Mucosa of stomach (tissue), 1 donor: ENCODE measurements around the gene ALG2.
"Not testable (repeated sequence)": the region's sequence is repeated elsewhere in the genome, so short reads cannot be mapped to it uniquely, and the experiment has no call there.

Experiments used
- H3K27me3 ChIP-seq: one replicate; pipeline ENCODE4 v1.7.0; 2013; ENCODE audit warnings: mild to moderate bottlenecking, low read length; ENCODE audit not compliant: control insufficient read depth, insufficient read depth
- H3K36me3 ChIP-seq: one replicate; pipeline ENCODE4 v1.7.0; 2013; ENCODE audit warnings: low read length; ENCODE audit not compliant: control insufficient read depth, insufficient read depth
- H3K4me1 ChIP-seq: one replicate; pipeline ENCODE4 v1.7.0; 2013; ENCODE audit warnings: mild to moderate bottlenecking, low read length; ENCODE audit not compliant: control insufficient read depth, insufficient read depth
- H3K4me3 ChIP-seq: one replicate; pipeline ENCODE4 v1.7.0; 2013; ENCODE audit warnings: low read length
- H3K9ac ChIP-seq: one replicate; pipeline ENCODE4 v1.7.0; 2013; ENCODE audit warnings: mild to moderate bottlenecking, low read length, moderate library complexity
- H3K9me3 ChIP-seq: one replicate; pipeline ENCODE4 v1.7.0; 2013; ENCODE audit warnings: mild to moderate bottlenecking, low read length, moderate library complexity; ENCODE audit not compliant: control insufficient read depth
- donor health status: Pancreatic carcinoma.

ALG2 gene

DNA sequence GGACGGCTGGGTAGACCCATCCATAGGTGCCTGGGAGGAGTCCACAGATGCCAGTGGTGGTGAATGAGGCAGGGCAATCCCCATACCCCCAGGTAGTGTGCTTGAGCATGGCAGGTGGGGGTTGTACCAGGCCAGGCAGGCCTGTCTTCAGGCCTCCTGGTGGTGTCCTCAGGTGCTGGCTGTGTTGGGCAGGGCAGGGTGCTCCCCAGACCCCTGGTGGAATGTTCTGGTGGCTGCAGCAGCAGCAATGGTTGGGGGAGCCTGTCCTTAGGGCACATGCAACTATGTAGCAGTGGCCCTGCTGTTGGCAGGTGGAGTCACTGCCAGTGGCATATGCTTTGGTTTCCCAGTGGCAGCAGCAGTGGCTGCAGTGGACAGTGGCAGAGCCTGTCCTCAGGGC lies 10.0 kb downstream of the ALG2 start:
- H3K9ac ChIP-seq, result no peak overlapping the region
- no peaks in the 10 kb centered on the region for H3K4me1 ChIP-seq
- H3K27me3 ChIP-seq, result no peaks in the 10 kb centered on the region
- no peaks in the 10 kb centered on the region for H3K9me3 ChIP-seq
- no peaks in the 10 kb centered on the region for H3K36me3 ChIP-seq
- no peak overlapping the region for H3K4me3 ChIP-seq

DNA sequence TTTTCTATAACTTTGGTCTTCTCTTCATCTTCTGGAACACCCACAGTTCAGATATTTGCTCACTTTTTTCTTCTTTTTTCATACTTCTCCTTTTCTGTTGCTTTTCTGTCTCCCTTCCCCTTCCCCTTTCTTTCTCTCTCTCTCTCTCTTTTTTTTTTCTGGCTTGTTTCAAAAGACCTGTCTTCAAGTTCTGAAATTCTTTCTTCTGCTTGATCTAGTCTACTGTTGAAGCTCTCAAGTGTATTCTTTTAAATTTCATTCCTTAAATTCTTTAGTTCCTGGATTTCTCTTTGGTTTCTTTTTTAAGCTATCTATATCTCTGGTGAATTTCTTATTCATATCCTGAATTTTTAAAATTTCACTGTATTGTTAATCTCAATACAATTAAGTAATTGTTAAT lies 11.2 kb downstream of the ALG2 start:
- Histone ChIP-seq H3K27me3 (no peaks in the 10 kb centered on the region), H3K36me3 (no peaks in the 10 kb centered on the region), H3K9ac (no peak overlapping the region), H3K9me3 (no peaks in the 10 kb centered on the region), H3K4me1 (no peaks in the 10 kb centered on the region), H3K4me3 (no peak overlapping the region)

DNA sequence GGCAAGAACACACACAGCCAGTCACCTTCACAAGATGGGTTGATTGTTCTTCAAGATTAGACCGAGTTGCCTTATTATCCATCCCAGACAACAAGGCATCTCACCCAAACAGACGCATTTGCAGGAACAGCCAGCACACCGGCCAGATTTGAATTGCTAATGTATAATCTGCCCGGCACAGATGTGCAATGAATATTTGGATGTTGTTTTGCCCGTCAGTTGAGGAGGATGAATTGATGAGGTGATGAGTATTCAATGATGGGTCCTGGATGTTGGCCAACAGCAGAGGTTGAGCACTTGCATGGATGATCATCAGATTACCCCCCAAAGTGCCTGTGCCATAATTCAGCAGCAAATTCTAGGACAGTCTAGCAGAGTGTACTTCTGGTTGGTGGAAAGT lies 20.1 kb downstream of the ALG2 start:
- Histone ChIP-seq H3K9me3 (no peaks in the 10 kb centered on the region), H3K4me3 (no peak overlapping the region), H3K36me3 (no peaks in the 10 kb centered on the region), H3K4me1 (no peaks in the 10 kb centered on the region), H3K27me3 (no peaks in the 10 kb centered on the region), H3K9ac (no peak overlapping the region)

DNA sequence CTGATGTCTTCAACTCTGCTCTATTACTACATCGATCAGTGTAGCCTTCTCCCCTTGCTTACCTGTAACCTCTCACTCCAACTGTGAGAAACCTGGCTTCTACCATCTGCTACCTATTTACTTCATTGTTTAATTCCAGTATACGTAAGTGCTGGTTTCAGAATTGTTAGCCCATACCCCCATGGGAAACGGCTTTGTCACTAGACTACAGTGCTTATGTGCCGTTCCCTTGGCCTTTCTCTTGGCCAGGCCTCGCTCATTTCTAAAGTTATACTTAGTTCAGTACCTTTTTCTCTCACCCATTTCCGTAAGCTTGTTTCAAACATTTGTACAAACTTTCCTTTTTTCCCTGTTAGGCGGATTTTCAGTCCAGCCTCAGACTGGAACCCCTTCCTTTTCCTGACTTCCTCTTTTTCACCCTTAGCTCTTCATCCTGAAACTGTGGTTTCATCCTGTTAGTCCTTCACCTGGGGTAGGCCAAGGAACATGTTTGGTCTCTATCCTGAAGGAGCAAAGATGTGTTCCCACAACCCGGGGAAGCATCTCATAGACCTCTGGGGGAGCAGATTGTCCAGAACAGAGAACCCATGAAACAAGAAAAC lies 21.7 kb downstream of the ALG2 start:
- Histone ChIP-seq H3K4me1 (no peaks in the 10 kb centered on the region), H3K27me3 (no peaks in the 10 kb centered on the region), H3K4me3 (no peak overlapping the region), H3K9ac (no peak overlapping the region), H3K9me3 (no peaks in the 10 kb centered on the region), H3K36me3 (no peaks in the 10 kb centered on the region)

DNA sequence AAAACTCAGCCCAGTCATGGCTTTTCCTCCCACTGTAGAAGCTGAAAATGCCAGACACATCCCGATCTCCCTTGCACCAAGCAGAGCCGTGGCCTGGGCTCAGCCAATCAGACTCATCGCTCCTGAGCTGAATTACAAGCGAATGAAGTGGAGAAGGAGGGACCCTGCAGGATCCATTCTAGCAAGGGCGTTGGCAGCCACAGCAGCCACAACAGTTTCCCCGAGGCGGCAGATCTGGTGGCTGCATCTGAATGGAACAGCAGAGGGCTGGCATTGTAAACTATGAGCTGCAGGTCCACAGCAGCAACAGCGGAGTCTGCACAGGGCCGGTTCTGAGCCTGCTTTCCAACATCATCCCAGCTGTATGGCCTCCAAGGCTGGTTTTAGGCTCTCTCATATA lies 23.8 kb downstream of the ALG2 start:
- Histone ChIP-seq H3K27me3 (peaks cover 5% of the 10 kb centered on the region), H3K9me3 (no peaks in the 10 kb centered on the region), H3K4me3 (no peak overlapping the region), H3K9ac (no peak overlapping the region), H3K4me1 (no peaks in the 10 kb centered on the region), H3K36me3 (no peaks in the 10 kb centered on the region)

DNA sequence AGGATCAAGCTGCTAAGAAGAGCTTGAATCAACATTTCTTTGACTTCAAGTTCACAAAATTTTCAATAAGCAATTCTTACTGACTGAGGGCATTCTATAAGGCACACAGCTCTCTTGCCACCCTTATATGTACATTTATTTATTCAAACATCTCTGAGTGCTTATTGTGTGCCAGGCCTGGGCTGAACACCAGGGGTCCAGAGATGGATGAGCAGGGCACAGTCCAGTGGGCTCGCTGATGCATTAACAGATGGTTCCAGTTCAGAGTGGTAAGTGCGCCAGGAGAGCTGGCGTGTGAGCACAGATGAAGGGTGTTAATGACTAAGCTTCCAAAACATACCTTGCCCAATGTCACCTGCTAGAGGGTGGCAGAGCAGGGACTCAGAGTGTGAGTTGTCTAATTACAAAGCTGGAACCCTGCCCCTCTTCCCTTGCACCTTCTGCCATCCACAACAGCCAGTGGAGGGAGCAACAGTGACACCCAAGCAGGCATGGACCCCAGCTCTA lies 24.6 kb downstream of the ALG2 start:
- Histone ChIP-seq H3K4me1 (no peaks in the 10 kb centered on the region), H3K9me3 (no peaks in the 10 kb centered on the region), H3K4me3 (no peak overlapping the region), H3K9ac (no peak overlapping the region), H3K36me3 (no peaks in the 10 kb centered on the region), H3K27me3 (peaks cover 5% of the 10 kb centered on the region)

DNA sequence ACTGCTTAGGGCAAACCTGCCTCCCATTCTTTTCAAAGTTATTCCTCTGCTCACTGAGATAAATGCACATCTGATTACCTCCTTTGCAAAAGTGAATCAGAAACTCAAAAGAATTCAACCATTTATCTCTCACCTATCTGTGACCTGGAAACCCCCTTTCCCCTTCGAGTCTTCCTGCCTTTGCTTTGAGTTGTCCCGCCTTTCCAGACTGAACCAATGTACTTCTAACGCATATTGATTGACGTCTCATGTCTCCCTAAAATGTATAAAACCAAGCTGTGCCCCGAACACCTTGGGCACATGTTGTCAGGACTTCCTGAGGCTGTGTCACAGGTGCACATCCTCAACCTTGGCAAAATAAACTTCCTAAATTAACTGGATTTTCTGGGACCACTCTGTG lies 25.3 kb downstream of the ALG2 start:
- H3K9me3 ChIP-seq, H3K27me3 ChIP-seq, H3K36me3 ChIP-seq, H3K4me1 ChIP-seq, H3K9ac ChIP-seq, H3K4me3 ChIP-seq: not testable (repeated sequence)

DNA sequence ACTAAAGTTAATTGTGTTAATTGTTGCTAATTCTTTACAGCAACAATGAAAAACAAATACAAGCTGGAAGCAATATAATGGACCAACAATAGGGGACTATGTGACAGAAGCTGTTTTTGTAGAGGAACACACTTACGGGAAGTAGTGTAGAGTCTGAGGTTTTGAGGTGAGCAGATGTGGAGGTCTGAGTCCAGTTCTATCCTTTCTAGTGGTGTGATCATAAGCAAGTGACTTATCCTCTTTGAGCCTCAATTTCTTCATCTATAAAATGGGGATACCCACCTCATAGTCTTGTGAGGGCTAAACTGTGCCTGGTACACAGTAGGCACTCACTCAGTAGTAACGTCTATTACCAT lies 28.3 kb downstream of the ALG2 start:
- Histone ChIP-seq H3K36me3 (no peaks in the 10 kb centered on the region), H3K4me3 (no peak overlapping the region), H3K27me3 (peaks cover 16% of the 10 kb centered on the region), H3K9me3 (no peaks in the 10 kb centered on the region), H3K9ac (no peak overlapping the region), H3K4me1 (no peaks in the 10 kb centered on the region)

DNA sequence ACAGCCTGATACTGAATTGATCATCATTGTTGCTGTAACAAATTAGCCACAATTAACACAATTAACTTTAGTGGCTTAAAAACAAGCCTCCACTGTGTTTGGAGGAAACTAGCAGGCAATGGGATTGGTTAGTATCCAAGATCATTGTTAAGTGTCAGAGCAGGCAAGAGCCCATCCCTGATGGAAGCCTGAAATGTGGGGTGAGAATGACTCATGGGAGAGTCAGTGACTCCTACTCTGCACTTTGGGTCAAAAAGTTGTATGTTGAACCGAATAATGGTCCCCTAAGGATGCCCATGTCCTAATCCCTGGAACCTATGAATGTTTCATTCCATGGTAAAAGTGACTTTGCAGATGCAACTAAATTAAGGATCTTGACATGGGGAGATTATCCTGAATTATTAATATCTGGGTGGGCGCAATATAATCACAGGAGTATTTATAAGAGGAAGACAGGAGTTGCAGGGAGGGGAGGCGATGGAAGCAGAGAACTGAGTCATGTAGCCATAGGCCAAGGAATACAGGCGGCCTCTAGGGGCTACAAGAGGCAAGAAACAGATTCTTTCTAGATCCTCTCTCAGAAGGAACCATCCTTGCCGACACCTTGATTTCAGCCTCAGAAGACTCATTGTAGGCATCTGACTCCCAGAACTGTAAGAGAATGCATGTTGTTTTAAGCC lies 28.8 kb downstream of the ALG2 start:
- no peak overlapping the region for H3K4me3 ChIP-seq
- H3K4me1 ChIP-seq, result no peaks in the 10 kb centered on the region
- no peaks in the 10 kb centered on the region for H3K9me3 ChIP-seq
- no peak overlapping the region for H3K9ac ChIP-seq
- H3K27me3 ChIP-seq, result peaks cover 16% of the 10 kb centered on the region
- no peaks in the 10 kb centered on the region for H3K36me3 ChIP-seq

DNA sequence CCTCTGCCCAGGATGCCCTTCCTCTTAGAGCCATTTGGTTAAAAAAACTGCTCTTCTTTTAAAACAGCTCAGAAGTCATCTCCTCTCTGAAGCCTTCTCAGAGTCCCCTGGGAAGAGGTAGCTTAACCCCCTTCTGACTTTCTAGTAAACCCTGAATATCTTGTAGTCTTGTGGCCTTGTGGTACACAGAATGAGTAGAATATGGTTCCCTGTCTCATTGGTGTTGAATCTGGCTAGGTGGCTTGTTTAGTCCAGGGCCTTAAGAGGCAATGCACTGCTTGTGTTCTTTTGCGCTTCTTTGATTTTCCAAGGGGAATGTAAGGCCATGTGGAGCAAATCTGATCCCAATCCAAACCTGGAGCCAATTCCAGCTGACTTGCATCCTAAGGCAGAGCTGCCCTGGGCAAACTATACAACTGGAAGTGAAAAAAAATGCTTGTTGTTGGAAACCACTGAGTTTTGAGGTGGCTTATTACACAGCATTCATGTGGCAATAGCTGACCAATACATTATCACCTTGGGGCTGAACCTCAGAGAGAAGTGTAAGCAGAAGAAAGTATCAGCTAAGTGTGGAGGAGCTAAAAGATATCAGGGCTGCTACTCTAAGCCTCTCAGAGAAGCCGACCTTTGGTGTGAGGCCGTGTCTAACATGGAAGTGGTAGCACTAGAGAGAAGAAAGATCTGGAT lies 31.0 kb downstream of the ALG2 start:
- Histone ChIP-seq H3K36me3 (no peaks in the 10 kb centered on the region), H3K9ac (no peak overlapping the region), H3K27me3 (peaks cover 16% of the 10 kb centered on the region), H3K4me1 (no peaks in the 10 kb centered on the region), H3K4me3 (no peak overlapping the region), H3K9me3 (no peaks in the 10 kb centered on the region)

DNA sequence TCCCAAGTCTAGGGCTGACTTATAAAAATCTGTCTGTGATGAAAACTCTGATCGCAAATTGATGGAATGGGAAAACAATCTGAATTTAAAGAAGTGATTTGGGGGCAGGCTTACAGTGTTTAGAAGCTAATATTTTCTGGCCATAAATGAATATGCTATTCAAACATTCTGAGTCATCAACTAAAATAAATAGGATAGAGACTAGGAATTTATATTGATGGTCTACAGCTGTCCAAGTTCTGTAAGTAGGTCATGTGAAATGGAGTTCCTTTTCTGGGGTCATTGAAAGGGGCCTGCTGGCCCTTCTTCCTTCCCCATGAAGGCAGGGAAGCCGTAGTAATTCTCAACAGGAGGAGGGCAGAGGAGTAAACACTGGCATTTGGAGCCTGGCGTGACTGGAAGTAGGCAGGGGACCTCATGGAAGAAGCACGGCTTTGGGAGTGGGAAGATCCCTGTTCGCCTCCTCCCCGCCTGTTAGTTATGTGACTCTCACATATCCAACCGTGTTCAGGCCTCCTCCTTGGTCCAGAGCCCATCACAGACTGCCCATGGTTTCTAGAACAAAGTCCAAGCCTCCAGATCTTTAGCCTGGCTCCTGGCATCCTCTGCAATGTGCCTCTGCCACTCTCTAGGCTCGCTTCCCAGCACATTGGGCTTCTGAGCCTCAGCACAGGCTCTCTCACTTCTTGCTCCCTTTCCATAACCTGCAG lies 31.7 kb downstream of the ALG2 start:
- no peaks in the 10 kb centered on the region for H3K36me3 ChIP-seq
- H3K27me3 ChIP-seq, result peaks cover 16% of the 10 kb centered on the region
- H3K4me1 ChIP-seq, result peaks cover 1% of the 10 kb centered on the region
- H3K9me3 ChIP-seq, result no peaks in the 10 kb centered on the region
- no peak overlapping the region for H3K4me3 ChIP-seq
- H3K9ac ChIP-seq, result no peak overlapping the region

DNA sequence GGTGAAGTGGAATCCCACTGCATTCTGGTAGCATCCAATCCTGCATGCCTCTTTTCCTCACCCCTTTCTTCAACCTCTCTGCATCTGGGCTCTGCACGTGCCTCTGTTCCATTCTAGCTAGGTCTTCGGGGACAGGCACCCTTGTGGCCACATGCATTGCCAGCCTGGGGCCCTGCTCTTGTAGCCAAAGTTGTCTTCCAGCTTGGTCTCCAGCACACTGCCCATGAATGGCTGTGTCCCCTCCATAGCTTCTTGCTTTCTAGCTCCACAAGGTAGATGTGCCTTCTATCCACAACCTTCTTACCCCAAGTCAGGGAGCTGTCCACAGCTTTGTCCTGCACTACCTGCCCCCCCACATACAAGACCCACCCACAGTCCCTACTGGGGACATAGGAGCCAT lies 32.6 kb downstream of the ALG2 start:
- H3K36me3 ChIP-seq, result no peaks in the 10 kb centered on the region
- peaks cover 16% of the 10 kb centered on the region for H3K27me3 ChIP-seq
- H3K4me3 ChIP-seq, result no peak overlapping the region
- H3K9me3 ChIP-seq, result no peaks in the 10 kb centered on the region
- peaks cover 9% of the 10 kb centered on the region for H3K4me1 ChIP-seq
- no peak overlapping the region for H3K9ac ChIP-seq
